ENCODE measurements around the gene NOTCH3. TPM values are rescaled to one million over a fixed set of nuclear protein-coding genes. Genes with fewer than 3 reads are reported as not detected.

NOTCH3 gene
- total RNA-seq, 1 donor = 27.6 TPM

DNA sequence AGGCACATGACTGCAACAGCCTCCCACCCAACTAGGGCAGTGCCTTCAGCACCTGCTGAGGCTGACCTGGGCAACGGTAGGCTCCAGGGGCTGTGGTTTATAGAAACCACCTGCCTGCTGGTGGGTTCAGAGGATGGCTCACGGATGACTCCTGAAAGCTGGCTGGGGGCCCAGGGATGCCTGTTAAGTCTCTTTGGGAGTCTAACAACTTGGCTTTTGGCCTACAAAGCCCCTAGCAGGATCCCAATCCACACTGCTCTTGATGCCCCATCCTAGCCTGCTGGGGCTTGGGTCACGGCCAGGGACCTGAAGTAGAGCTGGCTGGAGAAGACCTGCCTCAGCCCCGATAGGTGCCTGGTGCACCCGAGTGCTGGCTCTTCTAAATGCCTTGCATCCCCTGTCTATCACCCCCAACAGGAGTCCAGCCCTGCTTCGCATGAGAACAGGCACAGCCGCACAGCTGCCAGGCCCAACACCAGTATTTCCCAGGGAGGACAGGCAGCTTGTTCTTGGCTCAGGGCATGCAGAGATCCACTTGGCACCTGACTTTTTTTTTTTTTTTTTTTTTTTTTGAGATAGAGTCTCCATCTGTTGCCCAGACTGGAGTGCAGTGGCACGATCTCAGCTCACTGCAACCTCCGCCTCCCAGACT is 40.6 kb upstream of the NOTCH3 start:
- TF ChIP-seq, protein P1, sequence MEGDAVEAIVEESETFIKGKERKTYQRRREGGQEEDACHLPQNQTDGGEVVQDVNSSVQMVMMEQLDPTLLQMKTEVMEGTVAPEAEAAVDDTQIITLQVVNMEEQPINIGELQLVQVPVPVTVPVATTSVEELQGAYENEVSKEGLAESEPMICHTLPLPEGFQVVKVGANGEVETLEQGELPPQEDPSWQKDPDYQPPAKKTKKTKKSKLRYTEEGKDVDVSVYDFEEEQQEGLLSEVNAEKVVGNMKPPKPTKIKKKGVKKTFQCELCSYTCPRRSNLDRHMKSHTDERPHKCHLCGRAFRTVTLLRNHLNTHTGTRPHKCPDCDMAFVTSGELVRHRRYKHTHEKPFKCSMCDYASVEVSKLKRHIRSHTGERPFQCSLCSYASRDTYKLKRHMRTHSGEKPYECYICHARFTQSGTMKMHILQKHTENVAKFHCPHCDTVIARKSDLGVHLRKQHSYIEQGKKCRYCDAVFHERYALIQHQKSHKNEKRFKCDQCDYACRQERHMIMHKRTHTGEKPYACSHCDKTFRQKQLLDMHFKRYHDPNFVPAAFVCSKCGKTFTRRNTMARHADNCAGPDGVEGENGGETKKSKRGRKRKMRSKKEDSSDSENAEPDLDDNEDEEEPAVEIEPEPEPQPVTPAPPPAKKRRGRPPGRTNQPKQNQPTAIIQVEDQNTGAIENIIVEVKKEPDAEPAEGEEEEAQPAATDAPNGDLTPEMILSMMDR (IDR thresholded peaks at IDR 0.05; ENCODE audit: insufficient read depth, low read depth, low read length) = no peak
- no peak overlapping the region for H3K4me3 ChIP-seq (ENCODE audit: low read depth, low read length)
- no peak for DNase-seq (ENCODE audit: low read depth)

DNA sequence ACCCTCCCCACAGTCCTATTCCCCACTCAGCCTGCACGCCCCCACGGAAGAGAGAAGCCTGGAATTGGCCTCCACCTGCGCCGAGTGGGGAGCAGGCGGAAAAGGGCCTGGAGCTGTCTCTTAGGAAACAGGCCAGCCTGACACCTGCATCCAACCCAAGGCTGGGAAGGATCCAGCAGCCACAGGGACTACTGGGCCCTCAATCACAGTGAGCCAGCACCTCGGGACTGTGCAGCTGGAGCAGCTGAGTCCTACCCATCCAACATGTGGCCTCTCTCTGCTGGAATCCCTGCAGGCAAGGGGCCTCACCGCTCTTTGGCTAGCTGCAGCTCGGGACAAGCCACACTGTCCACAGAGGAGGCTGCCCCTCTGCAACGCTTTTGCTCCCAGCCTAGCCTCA is 39.7 kb upstream of the NOTCH3 start:
- no peak for DNase-seq (ENCODE audit: low read depth)
- no peak overlapping the region for H3K4me3 ChIP-seq (ENCODE audit: low read depth, low read length)
- TF ChIP-seq, protein P1 (IDR thresholded peaks at IDR 0.05; ENCODE audit: insufficient read depth, low read depth, low read length) = no peak

DNA sequence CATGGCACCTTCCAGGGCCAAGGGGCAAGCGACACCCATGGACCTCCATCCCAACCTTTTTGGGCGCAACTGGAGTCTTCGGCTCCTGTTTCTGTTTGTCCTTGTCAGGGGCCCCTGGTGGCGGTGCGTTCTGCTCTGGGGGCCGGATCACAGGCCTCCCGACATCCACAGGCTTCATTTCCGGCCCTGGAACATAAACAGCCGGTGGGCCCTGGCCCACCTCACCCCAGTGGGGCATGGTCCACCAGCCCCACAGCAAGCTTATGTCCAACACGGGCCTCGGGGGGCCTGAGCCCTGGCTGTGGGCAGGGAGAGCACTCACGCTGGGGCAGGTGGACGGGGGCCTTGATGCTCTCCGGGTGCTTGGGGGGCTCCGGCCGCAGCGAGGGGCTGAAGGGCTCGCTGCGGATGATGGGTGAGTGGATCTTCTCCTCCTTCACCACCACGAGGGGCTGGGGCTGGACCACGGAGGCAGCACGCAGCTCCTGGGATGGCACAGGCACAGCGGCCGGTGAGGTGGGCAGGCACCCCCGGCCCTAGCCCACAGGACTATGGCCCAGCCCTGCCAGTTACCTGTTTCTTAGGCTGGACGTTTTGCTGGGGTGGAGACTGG is 38.6 kb upstream of the NOTCH3 start:
- TF ChIP-seq, protein P1 (IDR thresholded peaks at IDR 0.05; ENCODE audit: insufficient read depth, low read depth, low read length) = no peak
- no peak for DNase-seq (ENCODE audit: low read depth)
- H3K4me3 ChIP-seq (ENCODE audit: low read depth, low read length) = no peak overlapping the region

DNA sequence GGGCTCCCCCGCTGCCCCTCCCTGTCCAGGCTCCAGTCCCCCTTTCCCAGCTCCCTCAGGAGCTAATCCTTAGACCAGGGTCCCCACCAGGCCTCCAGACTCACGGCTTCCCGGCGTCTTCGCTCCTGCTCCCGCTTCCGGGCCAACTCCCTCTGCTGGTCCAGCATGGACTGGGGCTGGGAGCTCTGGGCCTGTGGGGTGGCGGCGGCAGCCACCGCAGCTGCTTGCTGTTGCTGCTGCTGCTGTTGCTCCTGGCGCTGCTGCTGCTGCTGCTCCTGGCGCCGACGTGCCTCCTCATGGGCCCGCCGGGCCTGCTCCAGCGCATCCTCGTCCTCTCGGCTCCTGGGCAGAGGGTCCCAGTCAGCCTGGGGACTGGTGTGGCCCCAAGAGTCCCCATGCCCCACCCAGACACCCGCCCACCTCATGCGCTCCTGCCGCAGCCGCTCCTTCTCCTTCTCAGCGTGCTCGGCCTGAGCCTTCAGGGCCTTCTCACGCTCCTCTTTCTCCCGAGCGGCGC is 37.9 kb upstream of the NOTCH3 start:
- DNase-seq (ENCODE audit: low read depth) = no peak

DNA sequence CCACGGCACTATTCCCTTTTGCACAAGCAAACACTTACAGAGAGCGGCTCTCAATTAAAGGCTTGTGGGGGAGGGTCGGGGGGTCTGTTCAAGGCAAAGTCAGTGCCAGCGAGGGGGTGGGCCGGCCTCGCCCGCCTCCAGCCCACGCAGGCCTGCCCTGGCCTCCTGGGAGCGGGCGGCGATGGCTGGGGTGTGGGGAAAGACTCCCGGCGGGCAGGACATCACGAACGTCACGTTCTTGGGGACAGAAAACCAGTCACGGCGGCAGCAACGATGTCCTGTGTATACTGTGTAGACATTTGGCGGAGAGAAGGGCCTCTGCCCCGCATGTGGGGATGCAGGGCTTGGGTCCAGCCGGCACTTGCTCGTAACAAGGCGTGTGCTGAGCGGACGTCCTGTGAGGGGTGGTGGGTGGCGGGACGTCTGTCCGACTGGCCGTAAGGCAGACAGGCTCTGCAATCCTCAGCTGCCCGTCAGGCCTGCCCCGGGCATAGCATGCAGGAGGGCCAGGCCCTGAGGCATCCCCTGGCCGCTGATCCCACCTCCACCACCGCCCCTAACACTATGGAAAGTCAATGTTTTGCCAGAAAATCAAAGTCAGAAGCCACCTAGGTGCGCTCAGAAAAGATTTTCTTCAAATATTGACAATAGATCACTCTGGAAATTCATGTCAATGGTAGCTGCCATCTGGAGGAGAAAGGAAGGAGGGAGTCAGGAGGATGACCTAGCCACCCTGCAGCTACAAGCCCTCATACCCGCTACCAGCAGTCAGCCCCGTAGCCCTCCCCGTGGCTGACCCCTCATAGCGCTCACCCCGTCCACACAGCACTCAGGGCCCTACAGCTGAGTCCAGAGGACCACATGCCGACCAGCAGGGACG is 37.2 kb upstream of the NOTCH3 start:
- DNase-seq (ENCODE audit: low read depth) = no peak
- no peak overlapping the region for H3K4me3 ChIP-seq (ENCODE audit: low read depth, low read length)
- TF ChIP-seq, protein P1 (IDR thresholded peaks at IDR 0.05; ENCODE audit: insufficient read depth, low read depth, low read length) = no peak

More for the DNA sequence above, 37.9 kb upstream of the NOTCH3 start:
- no peak overlapping the region for H3K4me3 ChIP-seq (ENCODE audit: low read depth, low read length)
- TF ChIP-seq, protein P1 (IDR thresholded peaks at IDR 0.05; ENCODE audit: insufficient read depth, low read depth, low read length) = no peak

DNA sequence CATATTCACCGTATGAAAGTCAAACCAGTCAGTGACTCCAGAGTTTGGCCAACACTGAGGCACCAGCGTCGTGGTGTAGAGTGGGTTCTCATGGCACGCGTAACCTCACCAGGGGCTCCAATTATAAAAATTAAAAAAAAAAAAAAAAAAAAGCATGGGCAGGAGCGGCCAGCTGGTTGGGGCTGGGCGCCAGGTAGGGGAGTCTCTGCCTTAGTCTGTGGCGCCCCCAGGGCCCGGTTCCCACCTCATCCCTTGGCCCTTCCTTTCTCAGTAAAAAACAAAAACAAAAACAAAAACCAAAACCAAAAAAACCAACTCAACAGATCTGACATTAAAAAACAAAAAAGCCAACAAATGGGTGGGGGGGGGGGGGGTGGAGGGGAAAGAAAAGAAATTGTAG is 36.1 kb upstream of the NOTCH3 start:
- no peak overlapping the region for H3K4me3 ChIP-seq (ENCODE audit: low read depth, low read length)
- DNase-seq (ENCODE audit: low read depth) = no peak
- TF ChIP-seq, protein P1 (IDR thresholded peaks at IDR 0.05; ENCODE audit: insufficient read depth, low read depth, low read length) = no peak
